ENCODE measurements around the gene CCDC171.
"Not testable (repeated sequence)": the region's sequence is repeated elsewhere in the genome, so short reads cannot be mapped to it uniquely, and the experiment has no call there.

Gene CCDC171

DNA sequence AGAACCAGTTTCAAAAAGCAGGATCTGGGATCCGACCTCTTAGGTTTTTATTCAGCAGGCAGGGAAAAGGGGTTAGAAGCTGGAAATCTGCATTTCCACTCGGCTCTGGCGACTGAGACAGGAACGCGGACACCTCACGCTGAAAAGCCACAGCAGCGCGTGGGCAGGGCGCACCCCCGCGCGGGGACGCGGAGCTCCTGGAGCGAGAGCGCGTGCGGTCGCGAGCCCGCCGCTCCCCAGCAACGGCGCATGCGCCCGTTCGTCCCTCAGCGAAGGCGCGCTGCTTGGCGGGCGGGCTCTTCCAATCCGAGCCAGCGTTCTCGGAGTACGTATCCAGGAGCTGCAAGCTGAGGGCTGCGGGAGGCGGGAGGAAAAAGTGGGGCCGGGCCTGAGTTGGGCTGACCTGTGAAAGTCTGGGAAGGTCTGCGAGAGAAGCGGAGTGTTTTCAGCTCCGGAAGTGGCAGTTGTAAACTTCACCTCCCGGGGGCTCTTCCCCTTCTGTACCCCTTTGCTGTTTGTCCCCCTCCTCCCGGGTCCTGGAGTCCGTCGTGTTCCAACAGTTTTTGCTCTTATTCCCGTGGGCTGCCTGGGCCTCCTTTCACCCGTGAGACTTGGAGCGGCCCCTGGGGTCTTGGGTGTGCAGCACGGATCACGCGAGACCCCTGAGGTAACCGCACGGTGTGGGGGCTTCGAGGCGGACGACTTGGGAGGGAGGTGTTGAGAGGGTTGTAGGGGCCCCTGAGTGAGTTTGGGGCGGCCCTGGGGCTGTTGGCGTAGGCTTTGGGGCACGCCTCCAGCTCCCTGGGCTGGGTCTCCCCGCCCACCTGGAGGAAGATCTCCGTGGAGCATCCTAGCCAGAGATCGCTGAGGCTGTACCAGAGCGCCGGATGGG, at the start of gene CCDC171:
TSS of gene CCDC171 (plus strand) at position 408 of the 892 bp plus-strand sequence. CDS start 11,046 bp downstream, outside the sequence.
- peak; percentile 84 to 88 for ATAC-seq

DNA sequence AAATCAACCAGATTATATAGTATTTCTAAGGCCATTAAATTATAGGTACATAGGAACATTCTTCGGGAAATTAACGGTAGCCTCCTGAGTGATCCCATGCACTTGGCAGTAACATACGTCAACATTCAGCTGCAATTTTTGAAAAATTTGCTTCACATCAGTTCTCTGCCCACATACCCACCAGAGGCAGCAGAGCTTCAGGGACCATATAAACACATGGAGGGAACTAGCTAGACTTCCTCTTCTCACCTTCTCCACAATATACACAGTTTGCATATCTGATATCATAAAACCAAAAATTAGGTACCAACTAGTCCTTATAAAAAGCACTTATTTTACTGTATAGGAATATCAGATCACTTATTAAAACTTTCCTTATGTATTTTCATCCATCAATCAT, 46.9 kb upstream of the CCDC171 start:
- no peak for ATAC-seq

DNA sequence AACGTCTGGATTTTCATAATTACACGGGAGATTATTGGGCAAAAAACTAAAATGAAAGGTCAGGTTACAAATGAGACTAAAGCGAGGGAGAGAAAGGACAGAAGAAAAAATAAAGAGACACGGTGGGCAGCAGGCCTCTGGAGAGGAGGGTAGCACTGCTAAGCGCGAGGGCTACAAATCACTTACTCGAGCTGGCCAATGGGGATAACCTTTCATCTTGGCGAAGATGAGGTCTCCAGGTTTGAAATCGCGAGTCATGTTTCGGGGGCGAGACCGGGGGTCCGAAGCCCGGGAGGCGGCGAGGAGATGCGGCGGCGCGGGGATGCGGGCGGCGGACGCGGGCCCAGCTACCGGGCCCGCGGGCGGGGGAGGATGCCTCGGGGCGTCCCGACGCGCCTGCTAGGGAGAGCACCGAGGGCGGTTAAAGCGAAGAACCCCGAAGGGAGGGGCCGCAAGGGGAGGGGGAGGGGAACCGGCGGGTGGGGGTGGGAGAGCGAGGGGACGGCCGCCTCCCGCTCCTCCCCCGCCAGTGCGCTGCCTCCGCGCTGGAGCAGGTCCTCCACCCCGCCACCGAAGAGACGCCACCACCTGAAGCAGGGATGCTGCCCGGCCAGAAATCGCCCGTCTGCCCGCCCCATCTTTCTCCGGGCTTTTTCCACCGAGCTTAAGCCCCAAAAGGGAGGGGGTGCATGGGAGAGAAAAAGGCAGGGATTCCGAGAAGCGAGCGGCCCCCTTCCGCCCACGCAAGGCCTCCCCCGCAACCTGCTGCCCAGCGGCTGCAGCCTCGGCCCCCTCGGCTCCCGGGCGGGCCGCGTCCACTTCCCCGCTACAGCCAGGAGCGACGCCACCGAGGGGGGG, 42.7 kb upstream of the CCDC171 start:
- ATAC-seq = peak; percentile 46 to 59

DNA sequence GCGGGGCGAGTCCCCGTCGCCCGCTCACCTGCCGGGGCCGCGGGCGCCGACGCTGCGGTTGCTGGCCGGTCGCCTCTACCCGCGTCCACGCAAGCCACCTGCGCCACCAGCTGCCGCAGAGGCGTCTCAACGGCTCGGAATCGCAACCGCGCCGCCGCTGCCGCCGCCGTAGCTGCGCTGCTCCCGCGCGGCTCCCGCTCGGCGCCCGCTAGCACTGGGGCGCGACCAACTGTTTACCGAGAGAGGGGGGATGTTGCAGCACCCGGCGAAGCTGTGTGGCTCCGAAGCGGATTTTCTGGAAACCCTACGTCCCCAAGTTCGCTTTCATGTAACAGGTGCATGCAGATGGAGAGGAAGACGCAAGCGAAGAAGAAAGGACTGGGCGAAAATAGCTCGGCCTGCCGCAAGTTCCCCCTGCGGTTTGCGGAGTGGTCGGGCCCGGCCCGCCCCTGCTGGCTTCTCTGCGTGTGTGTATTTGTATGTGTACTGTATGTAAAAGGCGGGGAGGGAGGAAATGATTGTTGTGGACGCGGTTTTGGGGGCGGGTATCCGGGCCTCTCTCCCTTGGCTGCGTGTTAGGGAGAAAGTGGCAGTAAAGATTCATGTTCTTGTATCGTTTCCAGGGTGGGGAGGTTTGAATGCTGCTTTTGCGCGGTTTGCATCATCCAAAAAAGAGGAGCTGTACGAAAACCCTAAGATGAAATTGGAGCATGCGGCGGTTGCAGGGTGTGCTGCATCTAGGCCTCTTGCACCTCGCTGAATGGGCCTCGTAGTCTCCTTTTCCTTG, 41.9 kb upstream of the CCDC171 start, which contains the start of gene PSIP1:
TSS of gene PSIP1 (minus strand) at position 182 of the 787 bp plus-strand sequence. CDS start 782 bp downstream, outside the sequence.
- peak; percentile 82 to 84 for ATAC-seq

DNA sequence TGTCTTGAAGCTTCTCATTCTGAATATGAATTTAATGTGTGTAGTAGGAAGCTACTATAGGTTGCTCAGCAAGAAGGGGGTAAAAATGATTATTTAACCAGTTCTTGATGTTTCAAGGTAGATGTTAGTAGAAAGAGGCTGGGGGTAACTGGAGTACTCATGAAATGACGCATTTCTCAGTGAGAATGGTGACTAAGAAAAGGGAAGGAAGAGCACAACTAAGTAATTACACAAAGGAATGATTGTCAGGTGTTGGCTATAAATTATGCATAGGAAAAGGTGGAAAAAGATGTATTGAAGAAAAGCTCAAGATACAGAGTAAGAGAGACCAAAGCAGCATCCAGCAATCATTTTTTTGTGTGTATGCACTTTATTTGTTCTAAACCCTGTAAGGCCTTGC, 40.6 kb upstream of the CCDC171 start:
- ATAC-seq = no peak

DNA sequence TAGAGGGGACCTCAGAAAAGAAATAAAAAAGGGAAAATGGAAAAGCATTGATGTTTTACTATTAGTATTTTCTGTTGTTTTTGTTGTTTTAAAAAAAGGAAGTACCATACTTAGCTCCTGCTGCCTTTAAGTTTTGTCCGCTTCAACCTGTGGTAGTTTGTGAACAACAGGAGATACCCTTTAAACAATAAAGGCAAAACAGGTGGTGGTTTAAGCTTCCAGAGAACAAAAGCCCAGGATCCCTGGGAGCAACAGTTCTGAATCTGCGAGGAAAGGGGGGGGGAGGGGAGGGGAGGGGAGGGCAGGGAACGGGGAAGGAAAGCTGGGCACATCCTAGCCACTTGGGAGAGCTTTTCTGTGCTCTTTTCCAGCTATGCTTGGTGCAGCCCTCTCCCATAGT, 40.0 kb upstream of the CCDC171 start:
- ATAC-seq = no peak

DNA sequence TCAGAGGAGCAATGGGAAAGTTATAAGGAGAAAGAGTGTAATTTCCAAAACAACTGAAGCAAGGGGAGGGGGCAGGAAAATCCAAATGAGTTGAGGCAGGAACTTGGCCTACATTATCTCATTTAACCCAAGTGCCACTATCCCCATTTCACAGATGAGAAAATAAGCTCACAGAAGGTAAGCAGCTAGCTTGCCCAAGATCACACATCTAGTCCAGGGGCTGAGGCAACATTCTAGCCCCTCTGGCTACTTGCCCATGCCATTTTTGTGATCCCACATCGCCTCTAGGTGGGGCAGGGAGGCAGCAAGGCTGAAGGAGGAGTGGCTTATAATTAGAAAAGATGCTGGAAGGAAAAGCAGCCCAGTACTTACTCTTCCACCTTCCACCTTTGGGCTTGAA, 39.5 kb upstream of the CCDC171 start:
- ATAC-seq = no peak

DNA sequence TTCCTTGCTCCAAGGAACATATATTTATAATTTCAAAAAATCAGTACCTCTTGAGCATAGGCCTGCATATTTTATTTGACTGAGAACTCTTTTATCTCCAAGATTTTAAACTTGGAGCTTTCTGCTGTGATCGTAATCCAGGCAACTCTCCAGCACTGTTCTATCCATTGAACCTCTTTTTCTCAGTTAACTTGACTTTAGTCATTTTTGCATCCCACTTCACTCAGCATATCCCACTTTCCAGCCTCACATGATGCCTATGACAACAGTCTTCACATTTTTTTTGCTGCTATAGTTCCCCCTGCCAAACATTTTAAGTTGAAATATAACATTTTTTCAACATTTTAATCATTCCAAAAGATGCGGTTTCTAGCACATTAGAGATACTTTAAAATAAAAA, 33.0 kb upstream of the CCDC171 start:
- no peak for ATAC-seq

DNA sequence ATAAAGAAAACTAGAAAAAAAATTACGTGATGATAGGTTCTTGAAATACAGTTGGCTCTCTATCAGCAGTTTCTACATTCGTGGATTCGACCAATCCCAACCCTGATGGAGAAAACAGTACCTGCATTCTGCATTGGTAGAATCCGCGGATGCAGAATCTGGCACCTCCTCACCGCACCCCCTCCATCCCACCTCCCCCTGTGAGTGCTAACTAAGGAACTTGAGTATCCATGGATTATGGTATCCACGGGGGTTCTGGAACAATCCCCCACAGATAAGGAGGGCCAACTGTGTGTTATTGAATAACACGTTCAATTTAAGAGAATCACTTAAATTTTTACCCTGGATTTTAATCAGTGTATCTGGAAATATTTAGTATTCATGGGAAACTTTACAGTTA, 31.6 kb upstream of the CCDC171 start:
- ATAC-seq = no peak

DNA sequence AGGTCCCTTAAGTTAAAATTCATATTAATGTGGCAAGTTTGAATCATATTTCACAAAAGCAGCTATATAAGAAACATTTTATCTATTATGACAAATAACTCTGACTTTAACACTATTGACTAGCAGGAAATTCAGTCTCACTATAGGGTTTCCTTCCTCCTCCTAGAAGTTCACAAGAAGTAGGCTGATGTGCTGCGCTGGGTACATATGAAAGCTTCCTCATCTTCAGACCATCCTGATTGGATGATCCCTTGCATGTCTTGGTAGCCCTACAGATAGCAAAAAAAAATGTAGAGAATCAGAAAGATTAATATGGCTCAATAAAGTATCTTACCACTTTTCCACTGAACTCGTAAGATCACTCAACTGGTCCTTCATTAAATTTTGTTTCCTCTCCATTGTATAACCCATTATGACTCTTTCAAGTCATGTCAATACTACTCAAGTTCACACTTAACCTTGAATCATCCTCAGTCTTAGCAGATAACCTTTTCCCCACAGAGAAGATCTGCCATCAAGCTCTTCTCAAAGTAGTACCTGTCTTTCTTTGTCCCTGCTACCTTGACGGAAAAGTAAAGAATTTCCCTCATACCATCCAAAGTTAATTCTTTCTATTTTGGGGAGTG, 30.6 kb upstream of the CCDC171 start:
- peak in 1 of 2 donors; percentile 32 for ATAC-seq

DNA sequence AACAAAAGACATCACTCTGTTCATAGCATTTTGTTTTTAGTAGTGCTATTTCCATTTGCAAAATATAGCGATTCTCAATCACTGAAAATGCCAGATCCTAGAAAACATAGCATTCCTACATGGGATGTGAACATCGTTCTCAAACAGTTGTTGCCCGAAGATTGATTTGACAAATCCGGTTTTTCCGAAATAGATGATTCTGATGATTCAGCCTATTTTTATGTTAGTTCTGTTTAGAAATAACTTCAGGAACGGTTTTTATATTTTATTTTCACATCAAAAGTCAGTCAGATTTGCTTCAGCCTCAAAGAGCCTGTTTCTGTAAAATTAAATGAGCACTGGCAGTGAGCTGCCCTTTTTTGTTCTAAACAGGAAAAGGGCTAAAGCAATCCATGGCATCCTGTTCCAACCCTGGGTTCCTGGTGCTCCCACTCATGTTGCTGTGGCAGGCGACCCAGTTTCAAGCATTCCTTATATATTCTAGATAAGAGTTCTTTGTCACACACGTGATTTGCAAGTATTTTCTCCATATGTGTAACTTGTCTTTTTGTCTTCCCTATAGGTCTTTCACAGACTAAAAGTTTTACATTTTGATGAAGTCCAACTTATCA, 27.9 kb upstream of the CCDC171 start:
- no peak for ATAC-seq

DNA sequence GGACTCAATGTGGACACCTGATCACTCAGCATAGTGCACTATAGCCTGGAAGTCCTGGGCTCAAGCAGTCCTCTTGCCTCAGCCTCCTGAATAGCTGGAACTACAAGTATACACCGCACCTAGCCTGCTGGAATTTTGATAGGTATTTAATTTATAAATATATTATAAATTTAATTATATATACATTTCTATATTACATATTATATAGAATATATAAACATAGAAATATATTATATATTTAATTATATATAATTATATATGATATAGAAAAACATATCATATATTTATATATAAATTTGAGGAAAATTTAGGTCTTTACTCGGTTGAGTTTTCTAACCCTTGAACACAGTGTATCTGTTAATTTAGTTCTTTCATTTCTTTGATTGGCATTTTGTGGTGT, 26.9 kb upstream of the CCDC171 start:
- ATAC-seq = no peak

DNA sequence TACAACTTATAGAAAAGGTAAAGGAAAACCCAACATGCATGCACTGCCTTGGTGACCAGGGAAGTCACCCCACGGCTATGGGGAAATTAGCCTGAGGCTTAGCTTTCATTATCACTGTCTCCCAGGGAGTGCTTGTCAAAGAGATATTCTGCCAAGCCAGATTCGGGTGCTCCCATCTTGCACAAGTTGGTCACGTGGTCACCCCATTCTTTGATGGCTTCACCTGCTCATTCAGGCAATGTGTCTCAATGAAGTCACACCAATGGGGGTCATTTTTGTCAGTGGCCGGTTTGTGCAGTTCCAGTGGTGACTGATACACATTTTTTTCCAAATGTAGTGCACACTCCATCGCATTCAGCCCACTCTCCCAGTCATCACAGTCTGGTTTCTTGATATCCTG, 25.8 kb upstream of the CCDC171 start:
- ATAC-seq = not testable (repeated sequence)

DNA sequence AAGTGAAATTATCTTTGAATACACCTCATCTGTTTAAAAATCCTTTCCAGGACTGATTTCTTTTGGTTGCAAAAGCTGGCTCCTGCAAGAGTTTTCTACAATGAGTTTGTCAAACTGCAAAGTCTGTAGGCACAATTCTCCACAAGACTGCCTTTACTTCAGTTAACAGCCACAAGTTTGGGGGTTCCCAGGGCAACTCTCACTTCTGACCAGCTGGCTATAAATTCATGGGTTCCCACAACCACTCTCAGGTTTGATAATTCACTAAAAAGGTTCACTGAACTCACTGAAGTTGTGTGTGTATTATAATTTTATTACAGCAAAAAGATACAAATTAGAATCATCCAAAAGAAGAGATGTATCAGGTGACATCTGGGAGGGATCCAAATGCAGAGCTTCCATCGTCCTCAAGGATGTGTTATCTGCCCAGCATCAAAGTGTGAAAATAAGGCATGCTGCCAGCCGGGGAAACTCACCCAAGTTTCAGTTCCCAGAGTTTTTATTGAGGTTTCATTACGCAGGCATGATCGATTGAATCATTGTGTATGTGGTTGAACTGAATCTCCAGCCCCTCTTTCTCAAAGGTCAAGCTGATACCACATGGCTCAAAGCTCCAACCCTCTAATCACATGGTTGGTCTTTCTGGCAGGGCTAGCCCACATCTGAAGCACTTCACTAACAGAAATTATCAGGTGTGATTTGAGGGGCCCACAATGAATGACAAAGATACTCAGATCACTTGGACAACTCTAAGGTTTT, 23.1 kb upstream of the CCDC171 start:
- ATAC-seq = no peak

DNA sequence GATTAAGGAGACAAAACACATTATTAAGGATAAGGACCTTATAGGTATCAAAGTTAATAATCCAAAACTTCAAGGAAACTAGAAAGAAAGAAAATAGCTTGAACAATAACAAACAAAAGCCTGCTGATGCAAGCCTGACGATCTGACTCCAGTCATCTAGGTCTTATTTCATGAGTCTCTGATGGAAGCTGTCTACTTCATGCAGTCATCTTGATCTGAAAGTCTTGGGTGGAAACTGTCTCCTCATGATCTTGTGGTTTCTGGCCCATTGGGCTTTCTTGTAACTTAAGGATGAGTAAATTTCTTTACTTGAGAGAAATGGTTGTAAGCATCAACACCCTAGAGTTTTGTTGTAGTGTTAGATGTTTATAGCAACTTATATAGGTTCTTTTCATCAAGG, 21.5 kb upstream of the CCDC171 start:
- peak; percentile 59 to 61 for ATAC-seq

DNA sequence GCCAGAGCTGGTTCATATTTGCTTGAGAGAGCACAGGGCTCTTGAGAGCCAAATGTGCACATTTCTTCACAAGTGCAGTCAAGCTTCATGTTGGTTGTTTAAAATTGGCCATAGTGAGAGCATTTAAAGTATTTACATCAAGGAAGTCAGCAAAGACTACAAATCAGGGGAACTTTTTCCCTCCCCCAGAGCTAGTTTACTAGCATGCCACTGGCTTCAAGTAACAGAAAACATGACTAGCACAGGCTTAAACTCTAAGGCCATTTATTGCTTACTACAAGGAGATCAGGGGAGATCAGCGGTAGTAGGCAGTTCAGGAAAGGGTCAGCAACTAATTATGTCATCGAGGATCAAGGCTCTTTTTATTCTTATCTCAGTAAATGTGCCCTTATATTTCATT, 11.0 kb upstream of the CCDC171 start:
- no peak for ATAC-seq

DNA sequence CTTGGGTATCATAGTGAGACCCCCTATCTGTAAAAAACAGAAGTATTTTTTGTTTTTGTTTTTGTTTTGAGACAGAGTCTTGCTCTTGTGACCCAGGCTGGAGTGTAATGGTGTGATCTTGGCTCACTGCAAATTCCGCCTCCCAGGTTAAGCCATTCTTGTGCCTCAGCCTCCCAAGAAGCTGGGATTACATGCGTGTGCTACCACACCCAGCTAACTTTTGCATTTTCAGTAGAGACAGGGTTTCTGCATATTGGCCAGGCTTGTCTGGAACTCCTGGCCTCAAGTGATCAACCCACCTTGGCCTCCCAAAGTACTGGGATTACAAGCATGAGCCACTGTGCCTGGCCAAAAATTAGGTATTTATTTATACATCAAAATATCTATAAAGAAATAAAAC, 10.2 kb upstream of the CCDC171 start:
- no peak for ATAC-seq

DNA sequence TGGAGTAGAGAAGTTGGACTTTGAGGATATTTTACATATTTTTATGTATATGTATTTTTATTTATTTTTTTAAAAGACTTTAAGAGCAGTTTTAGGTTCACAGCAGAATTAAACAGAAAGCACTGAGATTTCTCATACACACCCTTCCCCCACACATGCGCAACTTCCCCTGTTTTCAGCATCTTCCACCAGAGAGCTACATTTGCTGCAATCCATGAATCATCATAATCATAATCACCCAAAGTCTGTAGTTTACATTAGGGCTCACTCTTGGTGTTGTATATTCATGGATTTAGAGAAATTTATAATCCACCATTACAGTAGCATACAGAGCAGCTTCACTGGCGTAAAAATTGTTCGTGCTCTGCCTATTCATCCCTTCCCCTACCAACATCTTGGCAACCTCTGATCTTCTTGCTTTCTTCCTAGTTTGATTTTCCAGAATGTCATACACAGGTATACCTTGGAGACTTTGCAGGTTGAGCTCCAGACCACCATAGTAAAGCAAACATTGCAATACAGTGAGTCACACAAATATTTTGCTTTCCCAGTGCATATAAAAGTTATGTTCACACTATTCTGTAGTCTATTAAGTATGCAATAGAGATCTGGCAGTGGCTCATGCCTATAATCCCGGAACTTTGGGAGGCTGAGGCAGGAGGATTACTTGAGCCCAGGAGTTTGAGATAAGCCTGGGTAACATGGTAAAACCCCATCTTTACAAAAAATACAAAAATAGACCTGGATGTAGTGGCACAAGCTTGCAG, 9.6 kb upstream of the CCDC171 start:
- ATAC-seq = no peak

DNA sequence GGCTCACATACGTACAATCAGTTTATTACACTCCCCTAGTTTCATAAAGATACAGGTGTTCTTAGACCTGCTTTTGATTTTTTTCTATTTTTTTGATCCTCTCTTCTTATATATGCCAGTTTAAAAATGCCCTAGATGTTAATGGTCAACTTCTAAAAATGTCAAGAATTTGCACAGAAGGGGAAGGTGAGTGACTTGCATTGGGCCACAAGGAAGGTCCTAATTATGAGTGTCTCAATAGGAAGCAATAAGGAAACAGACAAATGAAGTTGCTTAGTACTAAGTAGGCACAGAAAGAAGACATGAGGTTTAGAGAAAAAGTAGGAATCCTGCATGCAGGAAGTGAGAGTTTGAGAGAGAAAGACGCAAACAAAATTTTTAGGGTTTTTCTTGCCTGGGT, 3.2 kb upstream of the CCDC171 start:
- no peak for ATAC-seq

DNA sequence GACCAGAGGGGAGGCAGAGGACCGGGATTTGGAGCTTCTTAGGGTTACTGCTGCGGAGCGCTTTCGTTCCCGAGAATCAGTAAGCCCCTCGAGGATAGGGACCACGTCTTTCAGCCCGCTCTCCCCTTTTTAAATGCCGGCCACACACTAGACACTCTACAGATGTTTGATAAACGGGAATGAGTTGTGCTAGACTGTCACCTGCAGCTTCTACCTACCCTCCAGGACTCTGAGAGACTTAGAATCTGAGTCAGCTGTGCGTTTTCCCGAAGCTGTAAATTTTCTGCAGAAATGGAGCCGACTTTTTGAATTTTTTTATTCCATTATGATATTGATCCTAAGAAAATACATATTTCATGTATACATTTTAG, 670 bp downstream of the CCDC171 start:
- peak; percentile 8 to 12 for ATAC-seq

Data from activated CD4-positive, CD25-positive, alpha-beta regulatory T cell treated with anti-CD3 and anti-CD28 coated beads, Interleukin-2, amount 50 U/mL, for 24 hours (primary cell).